GM21737 (cell line): ENCODE data around the gene NFIA.
"Not testable (repeated sequence)": the region's sequence is repeated elsewhere in the genome, so short reads cannot be mapped to it uniquely, and the experiment has no call there.

Experiments used
- ATAC-seq: cut with Tn5 transposase; IDR thresholded peaks from one replicate; pipeline ENCODE4 v1.9.1; 2021; ENCODE audit warnings: mild to moderate bottlenecking, moderate library complexity; ENCODE audit not compliant: unreplicated experiment

The NFIA gene

DNA sequence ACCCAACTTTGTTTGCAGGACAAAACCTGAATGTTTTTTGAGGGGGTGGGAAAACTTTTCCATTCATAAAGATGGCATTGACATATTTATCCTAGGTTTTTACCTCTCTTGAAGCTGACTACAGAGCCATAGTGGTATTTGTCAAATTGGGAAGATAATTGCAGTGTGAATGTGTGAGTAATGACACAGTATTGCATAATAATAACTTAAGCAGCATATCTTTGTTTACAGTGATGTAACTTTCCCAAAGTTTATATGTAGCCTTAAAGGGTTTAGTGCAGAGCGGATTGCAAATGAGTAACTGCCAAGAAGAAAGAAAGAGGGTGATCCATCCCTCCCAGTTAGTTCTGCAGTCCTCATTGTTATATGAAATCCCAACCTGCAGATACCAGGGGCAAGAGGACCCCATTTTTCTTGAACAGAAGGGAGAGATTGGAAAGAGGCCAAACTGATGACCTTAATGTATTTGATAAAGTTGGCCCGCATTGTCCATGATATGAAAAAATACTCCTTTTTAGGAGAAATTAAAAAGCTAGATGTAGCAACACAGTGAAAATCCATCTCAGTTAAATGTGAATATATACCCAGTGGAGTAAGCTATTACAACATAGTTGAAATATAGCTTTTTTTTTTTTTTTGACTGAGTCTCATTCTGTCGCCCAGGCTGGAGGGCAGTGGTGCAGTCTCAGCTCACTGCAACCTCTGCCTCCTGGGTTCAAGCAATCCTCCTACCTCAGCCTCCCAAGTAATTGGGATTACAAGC lies 23.7 kb upstream of the NFIA start:
- no peak for ATAC-seq

DNA sequence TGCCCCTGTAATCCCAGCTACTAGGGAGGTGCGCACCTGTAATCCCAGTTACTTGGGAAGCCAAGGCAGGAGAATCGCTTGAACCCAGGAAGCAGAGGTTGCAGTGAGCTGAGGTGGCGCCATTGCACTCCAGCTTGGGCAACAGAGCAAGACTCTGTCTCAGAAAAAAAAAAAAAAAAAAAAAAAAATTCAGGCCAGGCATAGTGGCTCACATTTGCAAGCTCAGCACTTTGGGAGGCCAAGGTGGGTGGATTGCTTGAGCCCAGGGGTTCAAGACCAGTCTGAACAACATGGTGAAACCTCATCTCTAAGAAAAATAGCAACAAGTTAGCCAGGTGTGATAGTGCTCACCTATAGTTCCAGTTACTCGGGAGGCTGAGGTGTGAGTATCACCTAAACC lies 20.8 kb upstream of the NFIA start:
- not testable (repeated sequence) for ATAC-seq

DNA sequence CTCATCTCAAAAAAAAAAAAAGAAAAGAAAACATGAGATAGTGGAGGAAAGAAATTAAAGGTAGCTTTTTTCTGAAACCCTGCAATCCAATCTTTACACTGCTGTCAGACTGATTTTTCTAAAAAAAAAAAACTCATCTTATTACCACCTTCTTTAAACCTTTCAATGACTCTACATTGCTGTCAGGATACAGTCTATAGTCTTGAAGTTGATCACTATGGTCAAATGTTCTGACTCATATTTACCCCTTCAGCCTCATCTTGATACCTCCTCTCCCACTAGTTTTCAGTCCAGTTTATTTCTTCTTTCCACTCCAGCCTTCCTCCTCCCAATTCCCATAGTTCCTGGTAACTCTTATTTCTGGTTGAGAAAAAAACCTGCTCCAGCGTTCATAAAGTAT lies 17.7 kb upstream of the NFIA start:
- ATAC-seq: no peak

DNA sequence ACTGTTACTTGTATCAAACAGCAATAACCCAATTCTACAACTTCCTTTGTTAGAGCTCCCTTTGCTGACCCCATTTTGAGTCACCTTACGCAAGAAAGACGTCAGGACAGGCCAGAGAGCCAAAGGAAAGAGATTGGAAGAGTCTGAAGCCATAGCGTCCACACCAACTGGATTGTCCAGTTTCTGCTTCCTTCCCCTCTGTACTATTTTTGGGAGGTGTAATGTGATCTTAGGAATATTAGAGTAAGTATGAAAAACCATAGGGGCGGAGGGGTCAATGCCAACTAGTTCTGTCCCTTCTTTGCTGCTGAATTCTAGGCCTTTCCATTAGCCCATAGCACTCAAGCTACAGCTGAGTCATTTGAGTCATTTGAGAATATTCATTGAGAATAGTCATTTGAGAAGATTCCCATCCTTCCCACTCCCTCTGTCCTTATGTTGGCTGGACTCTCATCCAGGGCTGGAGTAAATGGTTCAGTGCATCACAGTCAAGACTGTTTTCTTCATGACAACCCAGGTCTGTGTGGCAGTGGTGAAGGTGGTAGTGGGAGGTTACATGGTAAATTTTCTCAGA lies 14.8 kb upstream of the NFIA start:
- no peak for ATAC-seq

DNA sequence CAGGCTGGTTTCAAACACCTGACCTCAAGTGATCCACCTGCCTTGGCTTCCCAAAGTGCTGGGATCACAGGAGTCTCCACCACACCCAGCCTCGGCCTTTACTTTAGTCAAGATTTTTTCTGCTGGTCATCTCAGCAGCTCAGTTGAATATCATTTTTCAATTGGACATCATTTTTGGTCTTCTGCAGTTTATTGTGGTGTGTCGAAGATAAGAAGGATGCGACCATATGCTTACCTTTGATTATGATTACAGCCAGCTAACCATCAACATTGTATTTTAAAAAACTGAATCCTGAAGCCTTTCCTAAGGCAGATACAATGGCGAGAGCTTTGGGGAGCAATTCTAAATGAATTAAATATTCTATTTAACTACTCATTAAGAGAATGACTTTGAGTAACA lies 12.3 kb upstream of the NFIA start:
- ATAC-seq: no peak

DNA sequence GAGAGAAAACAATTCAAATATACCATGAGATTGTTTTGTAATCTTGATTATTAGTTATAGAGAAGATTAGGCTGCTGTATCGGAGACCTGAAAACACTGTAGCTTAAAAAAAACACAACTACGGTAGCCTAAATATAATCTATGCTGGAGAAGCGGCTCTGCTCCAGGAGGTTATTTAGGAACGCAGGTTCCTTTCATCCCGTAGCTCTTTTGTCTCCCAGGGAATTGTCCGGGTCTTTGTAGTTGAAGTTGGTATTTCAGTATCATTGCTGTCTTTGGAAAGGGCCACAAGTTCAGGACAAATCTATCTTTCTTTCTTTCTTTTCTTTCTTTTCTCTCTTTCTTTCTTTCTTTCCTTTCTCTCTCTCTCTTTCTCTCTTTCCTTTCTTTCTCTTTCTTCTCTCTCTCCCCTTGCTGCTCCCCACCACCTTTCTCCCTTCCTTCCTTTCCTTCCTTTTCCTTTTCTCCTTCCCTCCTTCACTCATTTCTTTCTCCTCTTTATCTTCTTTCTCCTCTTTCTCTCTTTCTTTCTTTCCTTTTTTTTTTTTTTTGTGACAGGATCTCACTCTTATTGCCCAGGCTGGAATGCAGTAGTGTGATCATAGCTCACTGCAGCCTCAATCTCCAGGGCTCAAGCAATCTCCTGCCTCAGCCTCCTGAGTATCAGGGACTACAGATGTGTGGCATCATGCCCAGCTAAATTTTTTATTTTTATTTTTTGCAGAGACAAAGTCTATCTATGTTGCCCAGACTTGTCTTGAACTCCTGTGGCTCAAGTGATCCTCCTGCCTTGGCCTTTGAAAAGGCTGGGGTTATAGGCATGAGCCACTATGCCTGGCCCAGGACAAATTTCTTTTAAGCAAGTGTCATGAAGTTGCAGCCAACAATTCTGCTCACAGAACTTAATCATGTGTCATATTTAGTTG lies 10.9 kb upstream of the NFIA start:
- ATAC-seq: no peak

DNA sequence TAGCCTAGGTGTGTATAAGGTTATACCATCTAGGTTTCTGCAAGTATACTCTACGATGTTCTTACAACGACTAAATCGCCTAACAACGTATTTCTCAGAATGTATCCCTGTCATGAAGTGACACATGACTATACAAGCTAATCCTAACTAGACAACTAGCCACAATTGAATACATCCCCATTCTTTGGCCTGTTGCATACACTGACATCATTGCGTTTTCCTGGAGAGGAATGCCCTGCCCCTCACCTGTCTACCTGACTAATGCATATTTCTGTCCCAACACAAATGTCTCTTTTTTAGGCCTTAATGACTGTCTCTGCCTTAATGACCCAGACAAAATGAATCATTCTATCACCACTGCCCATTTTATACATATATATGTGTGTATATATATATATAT lies 8.5 kb upstream of the NFIA start:
- ATAC-seq: no peak

DNA sequence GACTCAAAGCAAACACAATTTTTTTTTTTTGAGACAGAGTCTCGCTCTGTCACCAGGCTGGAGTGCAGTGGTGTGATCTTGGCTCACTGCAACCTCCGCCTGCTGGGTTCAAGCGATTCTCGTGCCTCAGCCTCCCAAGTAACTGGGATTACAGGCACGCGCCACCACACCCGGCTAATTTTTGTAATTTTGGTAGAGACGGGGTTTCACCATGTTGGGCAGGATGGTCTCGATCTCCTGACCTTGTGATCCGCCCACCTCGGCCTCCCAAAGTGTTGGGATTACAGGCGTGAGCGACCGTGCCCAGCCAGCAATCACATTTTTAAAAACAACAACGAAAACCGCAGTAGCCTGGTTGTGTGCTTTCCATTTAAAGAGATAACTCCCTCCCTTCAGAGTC lies 6.5 kb upstream of the NFIA start:
- not testable (repeated sequence) for ATAC-seq

DNA sequence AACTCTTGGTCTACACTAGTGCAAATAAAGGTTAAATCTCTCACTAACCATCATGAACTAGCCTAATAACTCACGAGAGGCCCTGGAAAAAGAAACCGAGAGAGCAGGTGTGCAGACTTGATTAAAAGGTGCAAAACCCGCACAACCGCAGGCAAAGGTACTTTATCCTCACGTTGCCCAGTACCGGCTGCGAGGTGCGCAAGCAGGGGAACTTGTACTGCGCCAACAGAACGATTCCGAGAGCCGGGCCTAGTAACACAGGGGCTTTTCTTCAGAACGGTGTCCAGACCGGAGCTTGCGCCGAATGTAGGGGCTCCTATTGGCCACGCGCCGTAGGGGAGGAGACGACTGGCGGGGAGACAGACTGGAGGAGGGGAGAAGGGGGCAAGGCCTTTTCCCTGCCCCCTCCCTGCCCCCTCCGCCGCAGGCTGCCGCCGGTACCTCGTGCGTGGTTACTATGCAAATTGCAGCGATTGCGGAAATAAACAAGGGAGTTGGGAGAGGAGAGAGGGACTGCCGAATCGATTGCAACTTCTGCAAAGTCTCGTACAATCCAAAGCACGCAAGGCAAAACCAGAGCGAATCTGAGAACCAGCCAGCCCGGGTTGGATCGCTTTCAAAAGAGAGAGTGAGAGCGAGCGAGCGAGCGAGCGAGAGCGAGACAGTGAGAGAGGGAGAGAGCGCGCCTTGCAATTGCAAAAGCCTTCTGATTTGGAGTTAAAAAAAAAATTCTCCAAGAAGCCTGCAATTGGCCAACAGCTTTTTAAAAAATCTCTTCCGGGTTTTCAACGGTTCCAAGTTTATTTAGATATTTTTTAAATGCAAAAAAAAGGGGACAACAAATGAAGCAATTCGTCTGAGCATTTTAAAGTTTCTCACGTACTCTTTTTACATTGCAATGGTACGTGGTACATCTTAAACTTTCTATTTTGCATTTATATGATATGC lies 5.4 kb upstream of the NFIA start:
- ATAC-seq: peak; percentile 68

DNA sequence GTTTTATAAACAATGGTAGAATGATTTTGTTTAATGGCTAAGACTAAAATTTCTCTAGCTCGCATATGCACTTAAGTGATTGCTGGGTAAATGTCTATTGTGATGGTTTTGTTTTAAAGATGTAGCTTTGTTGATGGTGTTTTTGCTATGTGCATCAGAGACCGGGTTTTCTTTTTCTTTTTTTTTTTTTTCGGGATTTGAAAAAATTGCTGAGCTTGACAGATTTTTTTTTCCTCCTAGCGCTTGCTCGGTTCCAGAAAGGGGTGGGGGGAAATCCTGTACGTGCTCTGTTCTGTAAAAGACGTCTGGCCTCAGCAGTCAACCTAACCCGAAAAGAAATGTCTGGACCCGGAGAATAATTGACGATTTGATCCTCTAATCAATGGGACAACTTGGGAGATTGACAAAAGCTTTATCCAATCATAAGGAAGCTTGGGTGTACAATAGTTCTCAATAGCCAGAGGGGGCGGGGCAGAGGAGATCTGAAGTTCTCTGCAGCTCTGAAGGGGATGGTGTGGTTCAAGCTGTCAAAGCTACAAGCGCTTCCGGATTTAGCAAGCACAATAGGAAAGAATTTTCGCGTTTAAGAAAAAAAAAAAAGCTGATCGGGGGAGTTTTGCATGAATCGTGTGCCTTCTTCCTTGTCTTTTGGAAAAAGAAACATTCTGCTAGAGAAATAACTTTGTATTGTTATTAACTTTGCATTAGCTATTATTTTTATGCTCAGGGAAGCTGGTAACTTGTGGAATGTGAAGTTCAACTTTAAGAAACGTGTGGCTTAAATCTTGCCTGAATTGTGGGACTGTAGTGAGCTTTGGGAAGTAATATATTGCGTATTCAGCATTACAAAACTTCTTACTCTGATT lies 4.5 kb upstream of the NFIA start:
- ATAC-seq: peak; percentile 70

DNA sequence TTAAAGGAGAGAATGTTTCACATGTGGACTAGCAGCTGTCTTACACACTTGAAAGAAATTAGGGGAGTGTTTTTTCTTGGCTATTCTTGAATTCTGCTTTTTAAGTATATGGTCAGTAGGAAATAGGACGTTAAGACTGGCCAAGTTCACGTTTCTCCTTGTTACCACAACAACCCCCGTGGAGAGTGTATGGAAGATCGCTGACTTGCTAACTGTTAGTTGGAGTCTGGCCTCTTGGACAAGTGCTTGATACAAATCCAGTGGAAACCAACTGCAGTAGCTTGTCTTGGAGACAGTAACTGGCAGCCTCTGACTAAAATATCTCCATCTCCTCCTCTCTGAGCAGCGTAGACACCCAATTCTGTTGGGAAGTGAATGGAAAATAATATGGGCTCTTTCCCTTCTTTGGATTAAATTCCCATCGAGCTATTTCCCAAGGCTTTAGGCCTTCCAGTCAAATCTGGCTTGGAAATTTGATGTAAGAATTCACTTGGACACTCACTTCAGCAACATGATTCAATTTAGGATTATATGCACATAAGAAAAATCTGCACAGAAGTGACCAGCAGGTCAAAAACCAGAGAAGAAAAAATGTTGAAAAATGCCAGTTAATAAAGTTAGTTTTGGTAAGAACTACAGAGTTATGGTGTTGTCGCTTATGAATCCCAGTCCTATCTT lies 3.6 kb upstream of the NFIA start:
- no peak for ATAC-seq

DNA sequence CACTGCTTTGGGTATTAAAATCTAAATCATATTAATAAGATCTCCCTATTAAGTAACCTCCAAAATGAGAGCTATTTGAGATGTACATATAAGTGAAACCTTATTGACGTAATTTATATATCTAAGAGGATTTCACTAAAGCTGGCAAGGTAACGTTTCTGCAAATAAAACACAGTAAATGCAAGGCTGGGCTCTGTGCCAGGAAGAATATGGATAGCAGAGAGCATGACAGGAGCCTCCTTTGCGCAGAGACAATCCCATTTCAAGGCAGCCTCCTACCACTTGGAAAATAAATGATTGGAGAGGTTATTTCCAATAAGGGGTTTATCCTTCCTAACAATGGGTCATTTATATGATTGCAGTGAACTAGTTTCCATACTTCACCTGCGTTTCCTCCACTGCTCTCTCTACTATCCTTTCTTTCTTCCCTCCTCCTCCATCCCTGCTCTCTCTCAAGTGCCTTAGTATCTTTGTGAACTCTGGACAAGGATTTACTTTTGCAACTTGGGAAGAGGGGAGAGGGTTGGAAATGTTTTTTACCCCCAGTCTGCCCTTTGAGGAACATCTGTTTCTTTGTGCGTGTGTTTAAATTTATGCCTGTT lies 3.0 kb upstream of the NFIA start:
- ATAC-seq: no peak

DNA sequence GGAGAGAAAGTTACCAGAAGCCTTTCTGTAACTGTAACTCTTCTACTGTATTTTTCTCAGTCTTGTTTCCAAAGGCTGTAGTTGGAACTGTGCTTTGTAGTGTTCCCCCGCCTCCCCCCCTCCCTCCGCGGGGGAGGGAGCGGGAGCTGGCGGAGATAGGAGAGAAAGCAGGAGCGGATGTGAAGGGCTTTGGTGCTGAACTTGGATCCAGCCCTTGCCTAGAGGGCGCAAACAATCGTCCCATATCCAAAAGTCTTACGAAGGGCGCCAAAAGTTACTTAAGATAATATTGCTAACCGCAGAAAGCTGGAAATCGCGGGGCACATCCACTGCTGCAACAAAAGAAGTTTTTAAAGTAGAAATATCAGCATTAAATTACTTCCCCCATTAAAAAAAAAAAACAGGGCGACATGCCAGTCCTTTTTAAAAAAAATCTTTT lies 2.4 kb upstream of the NFIA start:
- no peak for ATAC-seq

DNA sequence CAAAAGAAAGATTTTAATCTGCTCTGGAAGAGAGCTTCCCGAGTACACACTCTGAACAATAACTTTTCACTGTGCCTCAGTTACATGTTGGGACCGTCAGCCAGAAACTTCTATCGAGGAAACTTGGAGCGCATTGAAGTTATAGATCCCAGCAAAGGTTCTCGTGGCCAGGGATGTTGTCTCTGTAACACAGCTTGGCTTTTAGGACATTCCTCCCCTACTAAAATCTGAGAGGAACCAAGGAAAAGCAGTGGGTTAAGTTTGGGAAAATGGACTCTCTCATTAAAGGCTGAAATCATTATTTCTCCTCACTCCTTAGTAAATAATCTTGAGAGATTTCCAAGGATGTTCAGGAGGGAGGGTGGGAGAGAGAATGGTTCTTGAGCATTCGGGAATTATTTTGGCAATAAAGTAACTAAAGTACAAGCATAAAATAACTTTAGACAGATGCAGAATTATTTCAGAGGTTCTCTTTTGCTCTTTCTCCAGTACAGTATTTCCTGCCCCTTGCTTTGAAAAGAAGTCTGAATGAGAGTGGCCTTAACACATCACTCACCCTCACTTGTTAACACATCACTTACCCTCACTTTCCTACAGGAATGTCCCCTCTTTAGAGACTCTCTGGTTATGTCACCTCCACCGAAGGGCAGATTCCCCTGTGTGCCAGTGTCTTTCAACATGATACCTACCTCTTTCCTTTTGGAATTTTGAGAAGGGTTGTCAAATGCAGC lies 1.8 kb upstream of the NFIA start:
- ATAC-seq: no peak

DNA sequence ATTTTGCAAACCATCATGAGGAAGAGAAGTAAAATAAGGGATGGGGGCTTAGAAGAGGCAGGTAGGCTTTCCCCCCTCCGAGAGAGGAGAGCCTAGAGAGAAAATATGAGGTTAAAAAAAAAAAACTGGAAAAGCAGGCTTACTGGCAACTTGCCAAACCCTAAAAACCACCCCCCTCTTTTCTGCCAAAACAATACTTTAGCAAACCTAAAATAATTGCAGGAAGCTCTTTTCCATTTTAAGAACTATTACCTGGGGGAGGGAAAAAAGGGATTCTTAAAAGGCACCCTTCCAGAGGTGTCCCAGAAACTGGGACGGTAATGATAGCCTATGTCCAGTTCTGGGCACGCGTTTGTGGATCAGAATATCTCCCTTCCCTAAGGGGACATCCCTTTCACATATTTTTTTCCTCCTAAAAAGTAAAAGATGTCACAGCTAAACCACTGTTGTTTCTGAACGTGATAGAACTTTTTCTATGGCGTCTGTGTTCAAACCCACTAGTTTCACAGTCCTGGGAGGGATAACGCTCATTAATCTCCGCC lies 1.1 kb upstream of the NFIA start:
- ATAC-seq: no peak

DNA sequence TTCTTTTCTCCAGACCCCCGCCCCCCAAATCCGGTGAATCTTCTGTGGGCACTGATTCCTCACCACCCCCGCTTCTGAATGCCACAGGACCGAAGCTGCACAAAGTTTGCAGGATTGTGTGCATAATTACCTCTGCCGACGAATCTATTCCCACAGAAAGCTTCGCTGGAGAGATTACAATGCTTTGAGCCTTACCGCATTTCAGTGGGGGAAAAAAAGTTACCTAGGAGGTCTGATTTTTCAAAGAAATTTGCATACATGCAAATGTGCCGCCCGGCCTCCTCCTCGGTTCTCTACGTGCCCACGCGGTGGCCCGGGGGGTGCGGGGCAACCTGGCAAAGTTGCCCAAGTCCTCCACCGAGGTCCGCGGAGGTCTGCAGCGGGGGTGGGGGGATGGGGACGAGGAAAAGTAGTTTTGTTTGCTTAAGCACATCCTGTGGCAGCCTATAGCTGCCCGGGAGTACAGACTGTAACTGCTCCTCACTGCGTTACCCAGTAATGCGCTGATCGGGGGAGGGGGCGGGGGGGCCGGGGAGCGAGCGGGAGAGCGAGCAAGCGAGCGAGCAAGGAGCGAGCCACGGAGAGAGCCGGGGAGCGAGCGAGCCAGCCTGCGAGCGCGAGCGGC lies 563 bp upstream of the NFIA start:
- no peak for ATAC-seq
